Measurements from ENCODE around the gene TMEM178A.

GRCh38 chr2:39706312-39706711 is 40.6 kb downstream of the TMEM178A start:
- TF ChIP-seq CTCF (IDR thresholded peaks at IDR 0.05 in 8 of 11, conservative IDR thresholded peaks at IDR 0.05 in 3 of 11) (no peak), POLR2AphosphoS5 (IDR thresholded peaks at IDR 0.05) (no peak), POLR2A (IDR thresholded peaks at IDR 0.05) (no peak)
